IMR-90 (cell line): ENCODE data around the gene SESN2. TPM values are rescaled to one million over a fixed set of nuclear protein-coding genes. Genes with fewer than 3 reads are reported as not detected.

Experiments used
- ATAC-seq: fragments of 200-7000 bp; cut with Tn5 transposase; 2 replicates; pipeline ENCODE4 v1.9.1; 2020; ENCODE audit warnings: low read depth, mild to moderate bottlenecking, moderate library complexity
- BruUV-seq: library from RNA; stranded (reverse); fragments of 400-500 nt; replicated peaks from 2 replicates; lab custom pipeline; 2021; lab: Mats Ljungman, UMichigan
- CTCF ChIA-PET: fragments of 300-600 bp; formaldehyde crosslinking; extraction: SDS; loops from one replicate; lab custom pipeline; 2021; ENCODE audit warnings: antibody characterized with exemption; lab: Yijun Ruan, JAX
- POLR2A ChIA-PET: fragments of 300-600 bp; sonication (Branson Sonifier 250); formaldehyde crosslinking; loops from one replicate; lab custom pipeline; 2022; ENCODE audit warnings: antibody characterized with exemption; ENCODE audit not compliant: unreplicated experiment; lab: Charles Lee
- DNase-seq: peaks from one replicate; pipeline ENCODE4 v3.0.0; 2013
- H2AFZ ChIP-seq: replicated peaks from 2 replicates; pipeline ENCODE3; 2013; ENCODE audit warnings: low read length, mild to moderate bottlenecking; ENCODE audit not compliant: poor library complexity
- H2AK5ac ChIP-seq: 2 replicates; pipeline ENCODE4 v1.6.1; 2013; ENCODE audit warnings: low read depth, low read length, inconsistent platforms
- H2AK9ac ChIP-seq: replicated peaks from 2 replicates; pipeline ENCODE3; 2013; ENCODE audit warnings: mild to moderate bottlenecking, low read depth, low read length, moderate library complexity; ENCODE audit not compliant: poor library complexity
- H2BK120ac ChIP-seq: 2 replicates; pipeline ENCODE4 v1.6.1; 2013; ENCODE audit warnings: low read depth, low read length, inconsistent platforms
- H2BK15ac ChIP-seq: 3 replicates; pipeline ENCODE4 v1.6.1; 2013; ENCODE audit warnings: low read depth, low read length, inconsistent platforms
- H2BK20ac ChIP-seq: 2 replicates; pipeline ENCODE4 v1.6.1; 2013; ENCODE audit warnings: low read depth, mild to moderate bottlenecking, inconsistent platforms, low read length, moderate library complexity
- H2BK5ac ChIP-seq: 2 replicates; pipeline ENCODE4 v1.6.1; 2013; ENCODE audit warnings: mild to moderate bottlenecking, low read depth, low read length, inconsistent platforms; ENCODE audit not compliant: poor library complexity, severe bottlenecking
- H3K14ac ChIP-seq: replicated peaks from 2 replicates; pipeline ENCODE4 v1.6.1; 2013; ENCODE audit warnings: low read depth, low read length, inconsistent platforms
- H3K18ac ChIP-seq: 2 replicates; pipeline ENCODE4 v1.6.1; 2013; ENCODE audit warnings: low read depth, low read length, control low read depth
- H3K23ac ChIP-seq: 2 replicates; pipeline ENCODE4 v1.6.1; 2013; ENCODE audit warnings: low read depth, low read length, inconsistent platforms
- H3K27ac ChIP-seq: 2 replicates; pipeline ENCODE4 v1.5.1; 2013; ENCODE audit warnings: mild to moderate bottlenecking, control low read depth, low read length; ENCODE audit not compliant: insufficient read depth
- H3K27me3 ChIP-seq: 2 replicates; pipeline ENCODE4 v1.6.1; 2013; ENCODE audit warnings: low read length; ENCODE audit not compliant: control insufficient read depth, insufficient read depth
- H3K36me3 ChIP-seq: 2 replicates; pipeline ENCODE4 v1.6.1; 2013; ENCODE audit warnings: low read length, mixed read lengths; ENCODE audit not compliant: control insufficient read depth, insufficient read depth
- H3K4ac ChIP-seq: 2 replicates; pipeline ENCODE4 v1.6.1; 2013; ENCODE audit warnings: low read depth, low read length, inconsistent platforms
- H3K4me1 ChIP-seq: 2 replicates; pipeline ENCODE4 v1.6.1; 2013; ENCODE audit warnings: low read length, mixed read lengths; ENCODE audit not compliant: control insufficient read depth, insufficient read depth
- H3K4me2 ChIP-seq: 2 replicates; pipeline ENCODE4 v1.6.1; 2013; ENCODE audit warnings: low read depth, mild to moderate bottlenecking, control low read depth, low read length, moderate library complexity
- H3K4me3 ChIP-seq: 2 replicates; pipeline ENCODE4 v1.5.1; 2013; ENCODE audit warnings: low read depth, mild to moderate bottlenecking, control low read depth, low read length, moderate library complexity; ENCODE audit not compliant: insufficient read depth
- H3K56ac ChIP-seq: 2 replicates; pipeline ENCODE4 v1.6.1; 2013; ENCODE audit warnings: low read length, inconsistent platforms; ENCODE audit not compliant: insufficient read depth; ENCODE audit errors: extremely low read depth
- H3K79me1 ChIP-seq, 2 experiments: 2 replicates each; pipeline ENCODE4 v1.6.1; 2013; ENCODE audit warnings: low read length in 2 of 2, inconsistent platforms in 1 of 2, low read depth in 1 of 2
- H3K9ac ChIP-seq: 2 replicates; pipeline ENCODE4 v1.6.1; 2013; ENCODE audit warnings: low read depth, low read length, control low read depth
- H3K9me1 ChIP-seq: 2 replicates; pipeline ENCODE4 v1.6.1; 2013; ENCODE audit warnings: low read length, inconsistent platforms; ENCODE audit not compliant: insufficient read depth
- H3K9me3 ChIP-seq: 2 replicates; pipeline ENCODE4 v1.6.1; 2013; ENCODE audit warnings: low read length; ENCODE audit not compliant: control insufficient read depth, insufficient read depth
- H4K20me1 ChIP-seq: 2 replicates; pipeline ENCODE4 v1.6.1; 2013; ENCODE audit warnings: low read length, inconsistent platforms; ENCODE audit not compliant: insufficient read depth
- H4K5ac ChIP-seq: 2 replicates; pipeline ENCODE4 v1.6.1; 2013; ENCODE audit warnings: mild to moderate bottlenecking, low read depth, low read length, control low read depth
- H4K8ac ChIP-seq, 2 experiments: 2 replicates each; pipeline ENCODE4 v1.6.1; 2013; ENCODE audit warnings: low read depth in 2 of 2, low read length in 2 of 2, control low read depth in 1 of 2, inconsistent platforms in 1 of 2
- H4K91ac ChIP-seq: 2 replicates; pipeline ENCODE4 v1.6.1; 2013; ENCODE audit warnings: low read depth, low read length, inconsistent platforms; ENCODE audit not compliant: insufficient read depth
- BHLHE40 ChIP-seq: fragments of 150-350 bp; IDR thresholded peaks from 2 replicates; pipeline ENCODE4 v1.6.1; 2016; ENCODE audit warnings: mild to moderate bottlenecking, low read depth, low read length
- CEBPB ChIP-seq: IDR thresholded peaks from 2 replicates; pipeline ENCODE4 v1.6.1; 2012; ENCODE audit warnings: low read depth, low read length, improper control_type of control experiment
- CHD1 ChIP-seq: IDR thresholded peaks from 2 replicates; pipeline ENCODE4 v1.6.1; 2012; ENCODE audit warnings: low read depth, low read length, improper control_type of control experiment
- CTCF ChIP-seq: conservative IDR thresholded peaks from 2 replicates; pipeline ENCODE4 v1.5.1; 2012; ENCODE audit warnings: mild to moderate bottlenecking, low read depth, low read length, improper control_type of control experiment
- ELK1 ChIP-seq: fragments of 150-350 bp; IDR thresholded peaks from 2 replicates; pipeline ENCODE4 v1.6.1; 2016; ENCODE audit warnings: low read depth, mild to moderate bottlenecking, low read length, moderate library complexity, borderline replicate concordance
- FOS ChIP-seq: fragments of 150-350 bp; IDR thresholded peaks from 2 replicates; pipeline ENCODE4 v1.6.1; 2016; ENCODE audit warnings: low read depth, low read length
- MAFK ChIP-seq: IDR thresholded peaks from 2 replicates; pipeline ENCODE4 v1.6.1; 2012; ENCODE audit warnings: low read depth, low read length, improper control_type of control experiment
- MAZ ChIP-seq: IDR thresholded peaks from 2 replicates; pipeline ENCODE4 v1.6.1; 2012; ENCODE audit warnings: low read depth, mild to moderate bottlenecking, low read length, improper control_type of control experiment, moderate library complexity, borderline replicate concordance
- MXI1 ChIP-seq: IDR thresholded peaks from 2 replicates; pipeline ENCODE4 v1.6.1; 2012; ENCODE audit warnings: low read depth, mild to moderate bottlenecking, low read length, moderate library complexity, borderline replicate concordance
- NFE2L2 ChIP-seq: fragments of 150-350 bp; IDR thresholded peaks from 2 replicates; pipeline ENCODE4 v1.6.1; 2016; ENCODE audit warnings: low read depth, mild to moderate bottlenecking, low read length
- POLR2A ChIP-seq: IDR thresholded peaks from 2 replicates; pipeline ENCODE4 v1.6.1; 2012; ENCODE audit warnings: mild to moderate bottlenecking, low read depth, low read length
- RAD21 ChIP-seq: IDR thresholded peaks from 2 replicates; pipeline ENCODE4 v1.6.1; 2012; ENCODE audit warnings: low read length, improper control_type of control experiment
- RCOR1 ChIP-seq: IDR thresholded peaks from 2 replicates; pipeline ENCODE4 v1.6.1; 2012; ENCODE audit warnings: mild to moderate bottlenecking, low read length, improper control_type of control experiment; ENCODE audit not compliant: insufficient replicate concordance
- RFX5 ChIP-seq: IDR thresholded peaks from 2 replicates; pipeline ENCODE4 v1.8.0; 2012; ENCODE audit warnings: low read depth, mild to moderate bottlenecking, low read length, moderate library complexity
- SMC3 ChIP-seq: fragments of 150-350 bp; IDR thresholded peaks from 2 replicates; pipeline ENCODE4 v1.6.1; 2016; ENCODE audit warnings: low read depth, mild to moderate bottlenecking, antibody characterized with exemption, low read length, moderate library complexity
- USF2 ChIP-seq: fragments of 150-350 bp; IDR thresholded peaks from 2 replicates; pipeline ENCODE4 v1.6.1; 2017; ENCODE audit warnings: mild to moderate bottlenecking, antibody characterized with exemption, low read length, low read depth
- WGBS, 2 experiments: methylation state at CpG; one replicate each; pipeline versions ENCODE4 v1.1.5 to v1.1.7; 2013; ENCODE audit warnings: missing lambda C conversion rate in 2 of 2; ENCODE audit not compliant: insufficient read length in 1 of 2; ENCODE audit errors: extremely low coverage in 2 of 2; 5-methylcytosine and 5-hydroxymethylcytosine counted together
- dilution Hi-C: fragments of 300-500 bp; cut with HindIII; formaldehyde crosslinking; loops from one replicate; pipeline ENCODE4 v1.14.3; 2018; ENCODE audit warnings: low sequenced_read_pairs; ENCODE audit not compliant: unreplicated experiment
- in situ Hi-C: fragments of 300-500 bp; cut with MboI; formaldehyde crosslinking; loops from 3 replicates; pipeline ENCODE4 v1.14.3; 2019; ENCODE audit warnings: low sequenced_read_pairs, inconsistent platforms, mixed read lengths
- intact Hi-C: fragments of 100-400 bp; cut with micrococcal nuclease; formaldehyde crosslinking; loops from 2 replicates; pipeline ENCODE4 v1.10.0; 2022
- polyA plus RNA-seq, 3 experiments: library from polyadenylated mRNA; depleted of rRNA; stranded (reverse); fragments of >200 nt; gene quantifications; 2 replicates each; pipeline ENCODE4 v1.2.3, GENCODE V29; 2012; ENCODE audit warnings: low replicate concordance in 1 of 3
- total RNA-seq: library from RNA; depleted of rRNA; stranded (reverse); fragments of >200 nt; gene quantifications from 2 replicates; pipeline ENCODE4 v1.2.3, GENCODE V29; 2012

SESN2 gene
- total and polyA plus RNA-seq, 2 of the 4 experiments (the other 2 are of a cell fraction) = 10.2 to 20.9 TPM

- H2BK20ac ChIP-seq = no peak overlapping the region
- peaks cover 4% of the 10 kb centered on the region; the same call in 1 of the 2 replicates for H3K27me3 ChIP-seq
- ATAC-seq = no peak
- no peak overlapping the region for H3K4me3 ChIP-seq
- H3K23ac ChIP-seq = no peak overlapping the region
- no peaks in the 10 kb centered on the region for H3K9me1 ChIP-seq
- ChIA-PET POLR2A (no interaction called here), CTCF (no interaction called here)
- no peaks in the 10 kb centered on the region for H4K20me1 ChIP-seq
- H2AK5ac ChIP-seq = no peak overlapping the region
- no peak overlapping the region for H3K4ac ChIP-seq
- no peak overlapping the region for H4K8ac ChIP-seq
- no peak overlapping the region for H2AK9ac ChIP-seq
- no peak overlapping the region for H4K5ac ChIP-seq
- H3K14ac ChIP-seq = no peak overlapping the region
- H2AFZ ChIP-seq = no peak overlapping the region
- no peaks in the 10 kb centered on the region for H3K36me3 ChIP-seq
- H3K18ac ChIP-seq = no peak overlapping the region
- intact Hi-C loops = no loop called here
- no peak overlapping the region for H2BK120ac ChIP-seq
- BruUV-seq = no TSS peak
- H3K56ac ChIP-seq = no peak overlapping the region
- no peak overlapping the region for H3K4me2 ChIP-seq
- H3K9me3 ChIP-seq = no peaks in the 10 kb centered on the region
- WGBS, 2 experiments = no CpG with 5 or more reads among the region's 3 CpGs
- H3K79me1 ChIP-seq = no peaks in the 10 kb centered on the region
- dilution Hi-C loops = no loop called here
- TF ChIP-seq ELK1 = no peak
- TF ChIP-seq MXI1 = no peak
- no peak for TF ChIP-seq POLR2A
- TF ChIP-seq NFE2L2 = no peak
- TF ChIP-seq CEBPB = no peak
- no peak for TF ChIP-seq RAD21
- TF ChIP-seq USF2 = no peak
- TF ChIP-seq MAFK = no peak
- TF ChIP-seq FOS = no peak
- TF ChIP-seq SMC3 = no peak
- no peak for TF ChIP-seq RFX5
- no peak for TF ChIP-seq RCOR1
- TF ChIP-seq CHD1 = no peak
- no peak for TF ChIP-seq CTCF
- no peak for TF ChIP-seq BHLHE40
- no peak for TF ChIP-seq MAZ
- no peak overlapping the region for H2BK15ac ChIP-seq
- no peak overlapping the region for H3K9ac ChIP-seq
- no peak overlapping the region for H3K27ac ChIP-seq
- H2BK5ac ChIP-seq = no peak overlapping the region
- H4K91ac ChIP-seq = no peak overlapping the region
- in situ Hi-C loops = no loop called here
- DNase-seq = no peak
- no peaks in the 10 kb centered on the region for H3K4me1 ChIP-seq
These were observed 62.9 kb downstream of the SESN2 start for GRCh38 chr1:28322194-28322593.
